ENCODE data around the gene SMIM36.
"Not testable (repeated sequence)": the region's sequence is repeated elsewhere in the genome, so short reads cannot be mapped to it uniquely, and the experiment has no call there.

SMIM36 gene

DNA sequence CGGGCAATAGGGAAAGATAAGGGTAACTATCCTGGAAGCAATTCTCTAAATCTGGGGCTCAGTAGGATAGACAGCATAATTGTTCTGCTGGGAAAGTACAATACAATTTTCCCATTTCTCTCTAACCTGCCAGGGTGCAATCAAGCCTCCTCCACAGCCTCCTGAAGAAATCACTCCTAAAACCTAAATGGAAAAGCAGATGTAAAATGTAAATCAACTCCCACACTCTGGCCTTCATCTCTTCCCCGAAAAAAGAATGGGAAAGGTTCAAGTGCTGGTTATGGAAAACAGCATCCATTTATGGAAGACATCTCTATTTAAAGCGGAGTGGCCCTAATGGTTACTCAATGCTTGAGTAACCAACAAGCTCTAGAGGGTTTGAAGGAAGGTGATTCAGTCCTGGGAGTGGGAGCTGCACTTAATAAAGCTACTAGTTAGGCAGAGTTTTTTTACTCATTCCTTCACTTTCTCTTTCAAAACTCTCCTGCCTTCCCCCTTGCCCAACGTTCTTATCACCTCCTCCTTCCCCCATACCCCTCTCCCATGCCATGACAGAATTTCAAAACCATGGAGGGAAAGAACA, 94.7 kb downstream of the SMIM36 start:
- no peak for DNase-seq (ENCODE audit: low read depth, low spot score)

DNA sequence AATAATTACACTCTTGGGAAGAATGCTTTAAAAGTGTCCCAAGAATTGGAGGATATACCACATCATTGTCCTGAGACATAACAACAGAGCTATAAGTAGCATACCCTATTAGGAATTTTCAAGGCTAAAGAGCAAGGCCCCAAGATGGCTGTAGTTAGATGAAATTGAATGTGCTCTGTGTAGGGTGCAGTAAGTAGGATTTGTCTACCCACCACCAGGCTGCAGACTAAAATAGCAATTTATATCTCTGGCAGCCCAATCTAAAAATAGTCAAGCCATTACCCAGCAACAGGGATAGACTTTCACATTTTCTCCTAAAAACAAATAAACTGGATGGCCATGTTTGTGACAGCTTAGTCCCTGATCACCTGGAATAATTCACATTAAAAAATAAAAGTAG, 95.3 kb downstream of the SMIM36 start:
- DNase-seq (ENCODE audit: low read depth, low spot score), result no peak

DNA sequence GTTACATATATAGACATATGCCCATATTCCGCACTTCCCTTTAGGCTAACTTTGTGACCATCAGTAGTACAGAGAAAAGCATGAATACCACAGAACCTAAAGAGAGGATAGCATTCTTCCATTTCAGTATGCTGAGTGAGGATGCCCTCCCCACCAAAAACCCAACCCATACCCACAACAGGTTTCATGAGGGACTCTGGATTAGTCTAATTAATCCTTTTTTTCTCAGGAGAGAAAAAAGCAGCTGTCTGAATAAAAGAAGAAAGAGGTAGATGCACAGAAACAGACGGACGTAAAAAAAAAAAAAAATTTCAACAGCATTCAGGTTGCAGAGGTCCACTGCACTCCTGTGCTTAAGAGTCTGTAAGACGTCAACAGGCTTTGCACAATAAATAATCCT, 96.3 kb downstream of the SMIM36 start:
- no peak for DNase-seq (ENCODE audit: low read depth, low spot score)

DNA sequence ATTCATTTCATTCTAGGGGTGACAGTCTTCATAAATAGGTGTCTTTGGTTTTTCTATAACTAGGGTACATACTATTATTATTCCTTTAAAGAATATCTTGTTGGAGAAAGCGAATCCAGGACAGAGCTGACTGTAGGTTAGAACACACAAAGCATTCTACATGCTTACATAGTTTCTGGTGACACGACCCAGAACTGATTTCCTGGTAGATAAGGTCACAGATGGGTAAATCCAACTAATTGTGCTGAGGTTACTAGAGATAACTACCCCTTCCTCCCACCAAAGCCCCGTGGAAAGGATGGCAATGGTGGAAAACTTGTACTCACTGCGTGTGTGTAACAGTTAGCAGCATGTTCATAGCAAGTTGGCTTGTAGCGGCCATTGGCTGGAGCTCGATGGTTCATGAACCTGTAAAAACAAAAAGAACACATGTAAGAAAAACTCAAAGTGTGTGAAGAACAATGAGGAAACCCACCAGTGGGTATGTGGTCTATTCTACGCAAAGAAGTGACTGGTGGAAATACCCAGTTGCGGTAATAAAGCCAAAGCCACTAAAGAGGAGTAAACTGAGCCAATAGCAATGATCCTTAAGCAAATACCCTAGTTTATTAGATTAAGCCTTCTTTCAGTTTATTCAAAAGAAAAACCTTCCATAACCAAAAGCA, 97.3 kb downstream of the SMIM36 start:
- DNase-seq (ENCODE audit: low read depth, low spot score), result no peak

DNA sequence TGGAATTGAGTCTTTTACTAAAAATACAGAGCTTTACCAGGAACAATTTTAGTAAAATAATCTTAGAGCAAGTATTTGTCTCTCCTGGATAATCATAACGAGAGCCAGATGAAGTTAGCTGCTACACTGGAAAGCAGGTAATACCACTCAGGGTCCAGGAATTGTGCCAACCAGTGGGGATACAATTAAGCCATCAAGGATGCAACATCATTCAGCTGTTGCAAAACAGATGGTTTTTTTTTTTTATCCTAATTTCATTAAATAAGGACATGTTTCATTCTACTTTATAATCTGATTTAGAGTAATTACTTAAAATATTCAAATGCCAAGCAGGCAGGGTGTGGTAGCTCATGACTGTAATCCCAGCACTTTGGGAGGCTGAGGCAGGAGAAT, 99.8 kb downstream of the SMIM36 start:
- DNase-seq (ENCODE audit: low read depth, low spot score), result no peak

DNA sequence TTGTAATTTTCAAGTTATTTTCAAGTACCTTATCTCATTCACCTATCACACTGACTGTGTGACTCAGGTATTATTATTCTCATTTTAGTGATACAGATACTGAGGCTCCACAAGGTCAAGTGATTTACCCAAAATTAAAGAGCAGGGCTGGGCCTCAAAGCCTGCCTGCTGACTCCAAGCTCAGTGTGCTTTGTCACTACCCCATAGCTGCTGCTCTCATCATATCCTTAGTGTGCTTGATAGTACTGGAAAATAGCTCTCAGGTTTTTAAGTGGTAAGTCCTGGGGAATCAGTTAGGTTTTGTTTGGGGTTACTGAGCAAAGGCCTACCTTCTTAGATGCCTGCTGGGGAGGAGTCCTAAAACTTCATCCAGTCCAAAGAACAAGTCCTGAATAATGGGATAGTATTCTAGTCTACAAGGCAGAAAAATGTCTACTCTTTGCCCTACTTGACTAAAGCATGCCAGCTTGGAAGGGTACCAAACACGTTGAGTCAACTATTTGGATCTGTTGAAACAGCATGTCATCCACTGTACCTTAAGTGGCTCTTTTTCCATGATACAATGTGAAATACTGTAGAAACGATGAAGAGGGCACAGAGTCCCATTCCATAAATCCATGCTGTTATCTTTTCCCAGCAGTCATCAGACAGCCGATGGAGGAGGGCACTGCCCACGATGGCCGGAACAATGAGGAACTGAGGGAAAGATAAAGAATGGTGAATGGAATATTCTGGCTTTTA, 100.4 kb downstream of the SMIM36 start:
- DNase-seq (ENCODE audit: low read depth, low spot score), result no peak

DNA sequence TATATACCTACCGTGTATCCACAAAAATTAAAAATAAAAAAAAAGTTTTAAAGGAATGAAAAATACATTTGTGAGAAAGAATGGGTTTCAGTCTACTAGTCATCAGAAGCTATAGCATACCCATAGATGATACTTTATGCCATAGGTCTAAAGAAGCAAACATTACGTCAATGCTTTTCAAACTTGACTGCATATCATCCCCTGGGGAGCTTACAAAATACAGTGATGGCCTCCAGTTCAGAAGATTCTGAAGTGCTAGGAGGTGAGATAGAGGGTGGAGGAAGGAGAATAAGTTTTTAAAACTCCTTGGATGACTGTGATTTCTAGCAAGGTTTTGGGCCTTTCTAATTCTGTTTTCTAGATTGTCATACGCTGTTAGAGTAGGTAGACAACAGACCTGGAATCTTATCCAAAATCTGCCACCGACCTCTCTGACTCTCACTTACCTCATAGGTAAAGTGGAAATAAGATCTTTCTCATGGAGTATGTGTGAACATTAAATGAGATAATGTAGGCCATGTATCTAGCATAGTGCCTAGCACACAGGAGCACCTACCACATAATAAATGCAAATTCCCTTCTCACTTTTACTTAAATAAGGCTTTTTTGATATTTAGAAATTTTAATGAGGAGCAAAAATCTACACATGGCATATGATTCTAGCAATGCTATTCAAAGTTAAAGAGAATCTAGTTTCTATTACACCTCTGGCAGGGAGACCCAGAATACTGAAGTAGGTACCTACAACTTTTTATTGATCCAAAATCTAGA, 102.0 kb downstream of the SMIM36 start:
- DNase-seq (ENCODE audit: low read depth, low spot score), result no peak

DNA sequence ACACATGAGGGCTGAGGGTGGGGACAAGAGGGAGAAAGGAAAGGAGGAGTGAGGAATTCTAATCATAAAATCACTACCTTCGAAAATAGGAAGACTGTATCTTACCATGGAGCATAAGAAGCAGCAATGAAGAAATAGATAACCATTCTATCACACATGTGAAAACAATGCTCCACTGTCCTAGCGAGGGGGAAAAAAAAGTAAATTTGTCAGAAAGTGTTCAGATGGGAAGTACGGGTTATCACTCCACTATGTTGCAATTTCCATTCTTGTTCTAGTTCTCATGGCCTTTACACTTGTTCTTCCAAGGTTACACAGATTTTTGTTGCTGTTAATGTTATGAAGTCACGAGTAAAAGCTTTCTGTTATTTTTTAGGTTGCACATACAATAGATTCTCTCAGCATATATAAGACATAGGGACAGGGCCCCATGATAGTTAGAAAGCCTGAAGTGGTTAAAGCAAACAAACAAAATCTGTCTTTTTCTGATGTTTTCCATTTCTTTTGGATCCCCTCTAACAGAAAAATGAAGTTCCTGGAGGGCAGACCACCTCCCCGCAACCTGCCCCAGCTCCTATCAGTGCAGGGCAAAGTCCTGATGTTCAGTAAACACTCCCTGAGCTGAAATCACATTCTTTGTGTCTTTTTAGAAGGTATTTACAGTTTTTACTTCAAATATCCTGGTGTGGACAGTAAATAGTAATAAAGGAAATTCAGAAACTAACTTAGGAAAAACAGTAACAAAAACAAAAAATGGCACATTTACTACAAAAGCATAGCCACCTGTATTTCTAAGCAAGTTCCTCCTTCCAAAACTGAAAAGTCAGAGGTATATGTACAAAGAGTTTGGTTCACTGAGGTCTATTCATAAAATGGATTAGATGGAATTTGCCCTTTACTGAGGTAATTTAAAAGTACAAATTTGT, 103.3 kb downstream of the SMIM36 start:
- no peak for DNase-seq (ENCODE audit: low read depth, low spot score)

DNA sequence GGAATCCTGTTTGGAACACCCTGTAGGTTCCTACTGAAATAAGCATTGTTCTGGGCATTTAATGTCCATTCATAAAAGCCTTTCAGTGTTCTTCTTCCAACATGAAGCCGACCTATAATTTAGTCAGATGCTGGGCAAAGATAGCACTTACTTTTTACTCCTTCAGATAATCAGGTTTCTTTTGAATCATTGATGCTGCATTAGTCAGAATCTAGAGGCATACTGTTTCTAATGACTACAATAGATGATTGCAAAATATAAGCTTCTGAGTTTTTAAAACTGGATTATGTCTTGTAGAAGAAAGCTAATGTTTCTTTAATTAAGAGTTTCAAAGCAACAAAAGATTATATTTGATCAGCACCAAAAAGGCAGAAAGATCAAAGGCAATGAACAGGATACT, 105.7 kb downstream of the SMIM36 start:
- DNase-seq (ENCODE audit: low read depth, low spot score), result no peak

DNA sequence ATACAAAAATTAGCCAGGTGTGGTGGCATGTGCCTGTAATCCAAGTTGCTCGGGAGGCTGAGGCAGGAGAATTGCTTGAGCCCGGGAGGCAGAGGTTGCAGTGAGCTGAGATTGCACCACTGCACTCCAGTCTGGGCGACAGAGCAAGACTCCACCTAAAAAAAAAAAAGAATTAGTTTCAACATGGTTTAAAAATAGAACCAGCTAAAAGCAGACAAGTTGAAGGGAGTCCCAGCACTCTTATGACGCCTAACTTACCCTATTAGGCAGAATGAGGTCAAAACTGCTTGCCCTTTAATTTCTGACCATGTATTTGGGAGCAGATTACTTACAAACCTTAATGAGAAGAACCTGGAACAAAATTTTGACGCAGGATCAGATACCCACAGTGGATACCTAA, 107.1 kb downstream of the SMIM36 start:
- DNase-seq (ENCODE audit: low read depth, low spot score), result not testable (repeated sequence)

DNA sequence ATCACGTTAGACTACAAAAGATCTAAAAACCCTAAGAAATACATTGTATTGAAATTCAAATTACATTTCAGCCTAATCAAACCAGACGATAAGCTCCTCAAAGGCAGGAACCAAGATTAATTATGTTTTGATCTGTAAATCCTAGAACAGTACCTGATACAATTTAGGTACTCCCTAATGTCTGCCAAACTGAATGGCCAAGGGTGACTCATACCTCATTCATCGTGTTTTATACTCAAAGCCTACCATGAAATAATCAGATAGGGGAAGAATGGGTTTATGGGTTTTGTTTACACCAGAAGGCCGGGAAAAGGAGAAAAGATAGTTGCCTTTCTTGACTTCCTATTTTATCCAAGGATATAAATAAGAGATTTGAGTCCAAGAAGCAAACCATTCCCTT, 108.9 kb downstream of the SMIM36 start:
- DNase-seq (ENCODE audit: low read depth, low spot score), result no peak
